Endodermal cell (in vitro differentiated cells): ENCODE data around the gene GRM8. TPM values are rescaled to one million over a fixed set of nuclear protein-coding genes. Genes with fewer than 3 reads are reported as not detected.

ENCODE experiments used
- DNase-seq: peaks from one replicate; pipeline ENCODE4 v3.0.0-alpha.2; 2017
- H3K27ac ChIP-seq: 2 replicates; pipeline ENCODE4 v1.5.1; 2013; ENCODE audit warnings: mild to moderate bottlenecking, low read depth, low read length, moderate library complexity
- H3K27me3 ChIP-seq: 2 replicates; pipeline ENCODE4 v1.6.1; 2013; ENCODE audit warnings: mild to moderate bottlenecking, low read length, moderate library complexity; ENCODE audit not compliant: insufficient read depth, control insufficient read depth, poor library complexity, severe bottlenecking
- H3K36me3 ChIP-seq: 2 replicates; pipeline ENCODE4 v1.7.0; 2013; ENCODE audit warnings: mild to moderate bottlenecking, low read length, moderate library complexity; ENCODE audit not compliant: control insufficient read depth, insufficient read depth
- H3K4me1 ChIP-seq: one replicate; pipeline ENCODE4 v1.7.0; 2013; ENCODE audit warnings: low read length; ENCODE audit not compliant: control insufficient read depth, insufficient read depth
- H3K4me3 ChIP-seq: 2 replicates; pipeline ENCODE4 v1.5.1; 2013; ENCODE audit warnings: mild to moderate bottlenecking, low read length, moderate library complexity
- H3K9ac ChIP-seq: 2 replicates; pipeline ENCODE4 v1.6.1; 2013; ENCODE audit warnings: mild to moderate bottlenecking, low read length, moderate library complexity; ENCODE audit not compliant: poor library complexity, severe bottlenecking; ENCODE audit errors: extremely low read depth
- H3K9me3 ChIP-seq: 2 replicates; pipeline ENCODE4 v1.6.1; 2013; ENCODE audit warnings: mild to moderate bottlenecking, low read length, moderate library complexity; ENCODE audit not compliant: control insufficient read depth
- H3K27ac Mint-ChIP-seq: 2 replicates; pipeline ENCODE4 v1.8.0; 2020; ENCODE audit warnings: mixed read lengths
- H3K27me3 Mint-ChIP-seq: 2 replicates; pipeline ENCODE4 v1.8.0; 2021; ENCODE audit warnings: mild to moderate bottlenecking, mixed read lengths; ENCODE audit not compliant: insufficient read depth
- H3K36me3 Mint-ChIP-seq: 2 replicates; pipeline ENCODE4 v1.8.0; 2020; ENCODE audit warnings: low read depth, mixed read lengths
- H3K4me1 Mint-ChIP-seq: 2 replicates; pipeline ENCODE4 v1.8.0; 2020; ENCODE audit warnings: mixed read lengths
- H3K4me3 Mint-ChIP-seq: 2 replicates; pipeline ENCODE4 v1.8.0; 2020; ENCODE audit warnings: mild to moderate bottlenecking, moderate library complexity, mixed read lengths
- H3K9me3 Mint-ChIP-seq: 2 replicates; pipeline ENCODE4 v1.8.0; 2020; ENCODE audit warnings: mild to moderate bottlenecking, mixed read lengths
- CTCF ChIP-seq: fragments of 200-600 bp; sonication (generic); conservative IDR thresholded peaks from 2 replicates; pipeline ENCODE4 v1.5.0; 2021; ENCODE audit warnings: antibody characterized with exemption, mild to moderate bottlenecking
- WGBS, 2 experiments: methylation state at CpG; one replicate each; pipeline versions ENCODE4 v1.1.5 to v1.1.7; 2013; ENCODE audit warnings: missing lambda C conversion rate in 2 of 2, mixed read lengths in 1 of 2; ENCODE audit not compliant: insufficient coverage in 1 of 2, insufficient read length in 1 of 2; 5-methylcytosine and 5-hydroxymethylcytosine counted together
- total RNA-seq, 2 donors: library from RNA; stranded (reverse); fragmentation: NEBNext Ultra II Directional in 1 of 2; extraction: Animal tissue kit (Norgen Biotek cat#: 25700) in 1 of 2; gene quantifications; 2 replicates in 1 of 2; 3 replicates in 1 of 2; pipeline ENCODE4 v1.2.1, GENCODE V29; 2021

The GRM8 gene
- total RNA-seq, 2 donors from 2014 or later, result 0.93 to 2.0 TPM

- H3K9me3 Mint-ChIP-seq, result peaks cover 2% of the 10 kb centered on the region
- H3K9ac ChIP-seq, result no peak overlapping the region
- H3K4me1 ChIP-seq, result no peaks in the 10 kb centered on the region
- no peak for TF ChIP-seq CTCF
- no peaks in the 10 kb centered on the region for H3K36me3 Mint-ChIP-seq
- H3K27ac Mint-ChIP-seq, result no peak overlapping the region
- no peak overlapping the region for H3K27ac ChIP-seq
- no peaks in the 10 kb centered on the region for H3K36me3 ChIP-seq
- WGBS, 2 experiments, result 95% methylated on average over 1 of the region's 1 CpG; no CpG with 5 or more reads in 1 of the 2 experiments
- no peak overlapping the region for H3K4me3 Mint-ChIP-seq
- peaks cover 27% of the 10 kb centered on the region for H3K4me1 Mint-ChIP-seq
- H3K9me3 ChIP-seq, result peaks cover 13% of the 10 kb centered on the region
- no peaks in the 10 kb centered on the region for H3K27me3 ChIP-seq
- no peak overlapping the region for H3K4me3 ChIP-seq
- DNase-seq, result peak; percentile 57
- H3K27me3 Mint-ChIP-seq, result no peaks in the 10 kb centered on the region
Measured at GRCh38 chr7:126805351-126805750, 447.4 kb downstream of the GRM8 start.

- H3K27me3 Mint-ChIP-seq, result no peaks in the 10 kb centered on the region
- peaks cover 27% of the 10 kb centered on the region for H3K4me1 Mint-ChIP-seq
- H3K27ac Mint-ChIP-seq, result no peak overlapping the region
- H3K4me3 ChIP-seq, result no peak overlapping the region
- no peaks in the 10 kb centered on the region for H3K4me1 ChIP-seq
- H3K36me3 Mint-ChIP-seq, result no peaks in the 10 kb centered on the region
- whole genome bisulfite sequencing, 2 experiments, result 84% methylated on average over 2 of the region's 2 CpGs; no CpG with 5 or more reads in 1 of the 2 experiments
- H3K27me3 ChIP-seq, result no peaks in the 10 kb centered on the region
- no peak overlapping the region for H3K9ac ChIP-seq
- H3K9me3 ChIP-seq, result peaks cover 13% of the 10 kb centered on the region
- H3K4me3 Mint-ChIP-seq, result no peak overlapping the region
- no peak overlapping the region for H3K27ac ChIP-seq
- DNase-seq, result no peak
- TF ChIP-seq CTCF, result no peak
- H3K9me3 Mint-ChIP-seq, result peaks cover 2% of the 10 kb centered on the region
- H3K36me3 ChIP-seq, result no peaks in the 10 kb centered on the region
Measured at GRCh38 chr7:126804604-126805003, 448.1 kb downstream of the GRM8 start.

- Histone ChIP-seq H3K27me3 (no peaks in the 10 kb centered on the region), H3K4me3 (peak overlapping the region; percentile 6), H3K9ac (no peak overlapping the region), H3K4me1 (no peaks in the 10 kb centered on the region), H3K9me3 (peaks cover 13% of the 10 kb centered on the region), H3K36me3 (no peaks in the 10 kb centered on the region), H3K27ac (no peak overlapping the region)
- no peak overlapping the region for H3K27ac Mint-ChIP-seq
- no peak for DNase-seq
- H3K4me3 Mint-ChIP-seq, result no peak overlapping the region
- H3K27me3 Mint-ChIP-seq, result peaks cover 5% of the 10 kb centered on the region
- 71 to 78% methylated on average over 2 of the region's 2 CpGs for WGBS, 2 experiments
- H3K36me3 Mint-ChIP-seq, result no peaks in the 10 kb centered on the region
- peaks cover 2% of the 10 kb centered on the region for H3K9me3 Mint-ChIP-seq
- peaks cover 27% of the 10 kb centered on the region for H3K4me1 Mint-ChIP-seq
- TF ChIP-seq CTCF, result no peak
Measured at GRCh38 chr7:126803990-126804389, 448.8 kb downstream of the GRM8 start.
